ENCODE data around the gene PER1.

PER1 gene

GRCh38 chr17:8137645-8138373 lies 14.4 kb downstream of the PER1 start:
- no peak for DNase-seq

GRCh38 chr17:8133941-8134340 lies 18.3 kb downstream of the PER1 start:
- DNase-seq: no peak

- no peak for DNase-seq
Observed at GRCh38 chr17:8133399-8133798, 18.8 kb downstream of the PER1 start.

DNA sequence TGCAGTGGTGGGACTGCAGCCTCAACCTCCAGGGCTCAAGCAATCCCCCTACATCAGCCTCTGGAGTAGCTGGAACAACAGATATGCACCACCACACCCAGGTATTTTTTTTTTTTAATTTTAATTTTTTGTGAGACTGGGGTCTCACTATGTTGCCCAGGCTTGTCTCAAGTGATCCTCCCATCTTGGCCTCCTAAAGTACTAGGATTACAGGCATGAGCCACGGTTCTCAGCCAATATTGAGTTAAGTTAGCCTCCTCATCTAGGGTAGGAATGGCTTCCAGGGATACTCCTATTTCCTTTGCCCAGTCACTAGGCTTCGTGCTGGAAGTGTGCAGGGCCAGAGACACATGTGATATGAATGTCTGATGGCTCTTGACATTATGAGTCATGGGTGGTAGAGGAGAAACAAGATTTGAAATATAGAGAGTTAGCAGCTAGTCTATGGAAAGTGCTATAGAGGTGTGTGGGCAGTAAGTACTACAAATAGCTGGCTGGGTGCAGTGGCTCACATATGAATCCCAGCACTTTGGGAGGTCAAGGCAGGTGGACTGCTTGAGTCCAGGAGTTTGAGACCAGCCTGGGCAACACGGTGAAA lies 20.3 kb downstream of the PER1 start:
- DNase-seq: no peak

DNA sequence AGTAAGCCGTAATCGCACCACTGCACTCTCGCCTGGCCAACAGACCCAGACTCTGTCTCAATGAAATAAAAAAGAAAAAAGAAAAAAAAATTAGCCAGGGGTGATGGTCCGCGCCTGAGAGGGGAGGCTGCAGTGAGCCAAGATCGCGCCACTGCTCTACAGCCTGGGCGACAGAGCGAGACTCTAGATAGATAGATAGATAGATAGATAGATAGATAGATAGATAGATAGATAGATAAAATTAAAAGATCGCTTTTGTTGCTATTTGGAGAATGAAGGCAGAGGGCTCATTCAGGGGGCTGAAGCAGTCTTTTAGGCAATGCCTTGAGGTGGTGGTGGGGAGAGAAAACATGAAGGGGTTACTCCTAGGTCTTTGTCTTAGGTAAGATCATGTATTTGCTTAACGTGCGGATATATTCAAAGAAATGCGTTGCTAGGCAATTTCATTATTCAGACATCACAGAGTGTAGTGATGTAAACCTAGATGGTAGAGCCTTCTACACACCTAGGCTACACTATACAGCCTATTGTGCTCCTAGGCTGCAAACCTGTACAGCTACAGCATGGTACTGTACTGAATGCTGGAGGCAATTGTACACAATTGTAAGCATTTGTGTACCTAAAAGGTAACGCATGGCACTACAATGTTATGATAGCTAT lies 23.9 kb downstream of the PER1 start:
- DNase-seq: no peak

DNA sequence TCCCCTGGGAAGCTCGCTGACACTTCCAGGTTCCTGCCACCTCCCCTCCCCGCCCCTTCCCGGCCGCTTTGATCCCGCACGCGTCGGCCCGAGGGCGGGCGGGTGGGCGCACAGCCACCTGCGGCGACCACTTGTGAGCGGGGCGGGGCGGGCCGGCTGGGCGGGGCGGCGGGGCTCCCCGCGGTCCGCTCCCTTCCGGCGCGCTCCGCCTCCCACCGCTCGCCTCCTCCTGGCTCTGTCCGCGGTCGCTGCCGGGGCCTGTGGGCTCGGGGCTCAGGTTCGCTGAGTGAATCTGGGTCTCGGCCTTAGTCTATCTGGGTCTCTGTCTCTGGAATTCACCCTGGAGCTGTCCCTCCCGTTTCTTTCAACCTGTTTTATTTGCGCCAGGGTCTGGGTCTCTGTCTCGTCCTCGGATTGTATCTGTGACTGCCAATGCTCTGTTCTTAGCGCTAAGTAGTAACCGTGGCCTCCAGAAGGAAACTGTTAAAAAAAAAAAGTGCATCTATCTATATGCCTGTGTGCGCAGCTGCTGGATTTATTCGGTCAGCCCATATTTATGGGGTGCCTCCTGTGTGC lies 25.6 kb downstream of the PER1 start:
- DNase-seq: peak; percentile 74

DNA sequence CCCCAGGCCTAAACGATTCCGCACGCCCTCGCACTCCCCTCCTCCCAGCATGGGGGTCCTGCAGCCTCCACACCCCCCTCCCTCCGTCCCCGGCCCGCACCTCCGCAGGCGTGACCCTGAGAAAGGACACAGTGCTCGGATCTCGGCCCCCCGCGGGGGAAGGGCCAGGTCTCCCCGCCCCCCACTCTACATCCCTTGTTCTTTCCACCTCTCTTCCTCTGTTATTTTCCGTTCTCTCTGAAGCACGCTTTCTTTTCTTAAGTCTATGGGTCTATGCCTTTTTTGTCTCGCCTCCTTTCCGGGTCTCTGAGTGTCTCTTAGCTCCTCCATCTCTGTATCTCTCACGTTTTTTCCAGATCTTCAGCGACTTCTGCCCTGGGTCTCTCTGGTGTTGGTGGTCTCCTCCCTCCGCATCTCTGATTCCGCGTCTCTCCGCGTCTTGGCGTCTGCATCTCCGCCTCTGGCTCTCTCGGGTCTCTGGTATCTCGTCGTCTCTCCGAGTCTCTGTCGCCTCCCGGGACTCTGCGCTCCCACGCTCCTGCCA lies 26.2 kb downstream of the PER1 start:
- DNase-seq: peak; percentile 80

GRCh38 chr17:8125154-8125946 lies 26.9 kb downstream of the PER1 start:
- peak; percentile 94 for DNase-seq

- DNase-seq: peak; percentile 52
Observed at GRCh38 chr17:8124350-8125153, 27.7 kb downstream of the PER1 start.

DNA sequence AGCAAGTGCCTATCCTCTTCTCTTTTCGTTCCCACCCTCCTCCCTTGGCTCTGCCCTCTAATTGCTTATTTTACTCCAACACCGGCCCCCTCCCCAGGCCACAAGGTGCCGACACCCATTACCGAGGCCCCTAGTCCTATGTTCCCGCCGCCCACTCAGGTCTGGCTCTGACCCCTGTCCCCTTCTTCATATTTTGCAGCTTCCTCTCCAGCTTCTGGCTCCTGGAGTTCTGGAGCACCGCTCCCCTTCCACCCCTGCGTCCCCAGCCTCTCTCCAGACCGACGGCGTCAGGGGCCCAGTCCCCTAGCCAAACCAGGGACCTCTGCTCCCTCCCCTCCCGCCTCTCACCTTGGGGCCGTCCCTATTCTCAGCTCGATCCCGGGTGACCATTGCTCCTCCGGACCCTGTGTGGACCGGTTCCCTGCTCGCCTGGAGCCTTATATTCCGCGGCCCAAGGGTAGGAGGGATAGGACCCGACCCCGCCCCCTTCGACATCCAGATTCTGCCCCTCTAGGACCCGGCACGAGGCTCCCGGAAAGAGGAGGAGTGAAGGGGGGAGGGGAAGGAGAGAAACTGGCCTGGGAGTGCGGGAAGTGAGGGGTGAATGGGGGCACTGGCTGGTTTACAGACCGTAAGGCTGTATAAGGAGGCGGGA lies 28.4 kb downstream of the PER1 start, which contains the start of gene HES7:
Gene HES7, minus strand, starts transcription at position 412 of the 655 bp plus-strand sequence. Its CDS starts 22 bp downstream, at position 390.
- no peak for DNase-seq

GRCh38 chr17:8122924-8123694 lies 29.1 kb downstream of the PER1 start:
- peak; percentile 69 for DNase-seq

- no peak for DNase-seq
Observed at GRCh38 chr17:8122422-8122923, 29.7 kb downstream of the PER1 start.

GRCh38 chr17:8121681-8122421 lies 30.4 kb downstream of the PER1 start:
- DNase-seq: peak; percentile 78

GRCh38 chr17:8121407-8121680 lies 30.9 kb downstream of the PER1 start:
- no peak for DNase-seq

DNA sequence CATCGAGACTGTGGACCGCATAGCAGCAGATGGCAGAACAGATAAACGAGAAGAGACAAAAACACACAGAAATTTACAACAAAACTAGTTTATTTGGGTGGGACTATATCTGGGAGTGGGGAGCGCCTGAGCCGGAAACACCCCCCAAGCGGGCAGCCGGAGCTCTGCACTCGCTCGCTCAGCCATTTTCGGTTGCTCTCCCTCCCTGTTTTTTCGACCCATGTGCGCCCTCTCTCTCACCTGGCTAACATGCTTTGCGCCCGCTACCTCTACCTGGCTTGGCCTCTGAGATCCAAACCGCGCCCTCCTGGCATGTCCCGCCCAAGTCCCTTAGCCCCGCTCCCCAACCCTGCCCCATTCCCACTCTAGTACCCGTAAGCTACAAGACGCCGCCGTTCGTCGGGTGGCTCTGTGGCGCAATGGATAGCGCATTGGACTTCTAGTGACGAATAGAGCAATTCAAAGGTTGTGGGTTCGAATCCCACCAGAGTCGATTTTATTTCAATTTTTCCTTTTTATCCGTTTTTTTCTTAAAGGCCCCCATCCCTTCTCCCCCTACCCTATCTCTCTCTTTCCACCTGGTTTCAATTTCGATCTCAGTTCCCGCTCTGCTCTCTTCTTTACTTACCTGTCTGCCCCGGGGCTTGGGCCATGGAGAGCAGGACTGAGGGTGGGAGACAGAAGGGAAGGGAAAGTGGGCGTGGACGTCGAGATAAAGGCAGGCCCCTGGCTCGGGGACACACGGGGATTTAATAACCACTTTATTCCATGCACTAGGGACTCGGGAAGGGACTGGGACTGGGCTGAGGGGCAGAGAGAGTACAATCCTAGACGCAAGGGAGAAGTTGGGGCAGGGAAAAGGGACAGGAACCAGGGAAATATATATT lies 31.4 kb downstream of the PER1 start:
- peak; percentile 77 for DNase-seq

GRCh38 chr17:8119581-8120519 lies 32.4 kb downstream of the PER1 start:
- DNase-seq: peak; percentile 92
